HG03045 (cell line): ENCODE results near the gene KRTAP10-2.

Source experiments
- ATAC-seq: cut with Tn5 transposase; IDR thresholded peaks from one replicate; pipeline ENCODE4 v1.9.1; 2021; ENCODE audit warnings: mild to moderate bottlenecking, moderate library complexity; ENCODE audit not compliant: unreplicated experiment

KRTAP10-2 gene

DNA sequence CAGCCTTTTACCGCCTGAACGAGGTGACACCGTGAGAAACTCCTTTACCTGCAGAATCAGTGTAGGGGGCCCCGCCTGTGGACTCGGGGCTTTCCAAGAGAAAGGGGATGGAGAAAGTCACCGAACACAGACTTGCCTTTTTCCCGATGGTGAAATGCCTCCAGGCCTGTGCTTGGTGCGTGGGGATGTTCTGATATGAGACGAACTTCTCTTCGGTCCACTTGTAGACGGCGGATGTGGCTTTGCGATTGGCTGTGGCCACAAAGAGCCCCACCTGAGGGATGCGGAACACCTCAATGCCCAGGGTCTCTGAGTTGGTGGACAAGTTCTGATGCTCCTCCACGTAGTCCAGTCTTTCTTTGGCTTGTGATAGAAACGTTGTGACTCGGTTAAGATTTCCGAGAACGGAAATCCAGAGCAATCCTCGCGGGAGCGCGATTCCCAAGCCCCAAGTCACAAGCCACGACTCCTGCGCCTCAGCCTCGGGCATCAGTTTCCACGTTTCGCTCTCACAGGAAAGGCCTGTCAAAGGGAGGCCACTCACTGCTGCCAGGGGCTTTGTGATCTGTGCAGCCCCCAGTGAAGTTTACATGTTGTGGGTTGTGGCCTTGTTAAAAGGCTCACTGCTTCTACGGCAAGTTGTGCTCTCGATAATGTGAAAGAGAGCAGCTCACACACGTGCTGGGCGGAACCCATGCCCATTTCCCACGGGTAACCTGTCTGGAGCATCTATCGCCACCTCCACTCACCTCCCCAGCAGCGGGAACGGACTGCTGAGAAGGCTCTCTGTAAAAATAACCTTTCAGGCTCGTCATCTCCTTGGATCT is 23.9 kb downstream of the KRTAP10-2 start:
- no peak for ATAC-seq

DNA sequence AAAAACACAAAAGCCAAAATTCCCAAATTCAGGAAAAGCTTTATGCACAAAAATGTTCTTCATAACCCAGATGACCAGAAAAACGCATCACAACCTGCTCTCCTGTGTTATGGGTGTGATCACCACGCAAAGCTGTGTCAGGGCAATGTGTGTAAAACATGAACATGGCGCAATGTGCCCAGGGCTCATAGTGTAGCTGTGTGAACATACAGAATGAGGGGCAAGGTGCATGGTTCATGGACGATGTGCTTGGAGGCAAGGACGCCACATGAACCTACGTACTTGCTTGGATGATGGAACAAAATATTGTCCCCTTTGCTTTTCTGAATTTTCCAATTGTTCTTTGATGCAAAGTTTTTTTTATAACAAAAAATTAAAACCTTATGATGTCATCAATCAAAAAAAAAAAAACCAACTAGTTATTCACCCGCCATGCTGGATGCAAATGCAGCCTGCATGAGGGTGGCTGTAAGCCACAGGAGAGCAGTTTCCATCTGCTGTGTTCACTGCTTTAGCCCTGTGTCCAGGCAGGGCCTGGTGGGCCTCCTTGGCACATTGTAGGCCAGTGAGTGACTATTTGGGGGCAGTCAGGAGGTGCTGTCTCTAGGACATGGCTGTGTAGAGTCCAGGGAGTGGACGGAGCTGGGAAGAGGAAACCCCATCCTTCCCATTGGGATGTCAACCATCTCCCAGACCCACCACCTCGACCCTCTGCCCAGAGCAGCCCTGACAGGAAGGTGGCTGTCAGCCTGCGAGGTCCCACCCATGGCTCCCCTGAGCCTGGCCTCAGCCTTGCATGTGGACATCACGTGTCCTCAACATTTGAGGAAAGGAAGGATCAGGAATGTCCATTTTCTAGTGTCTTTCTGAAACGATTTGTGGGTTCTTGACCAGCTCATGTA is 25.0 kb downstream of the KRTAP10-2 start:
- no peak for ATAC-seq

DNA sequence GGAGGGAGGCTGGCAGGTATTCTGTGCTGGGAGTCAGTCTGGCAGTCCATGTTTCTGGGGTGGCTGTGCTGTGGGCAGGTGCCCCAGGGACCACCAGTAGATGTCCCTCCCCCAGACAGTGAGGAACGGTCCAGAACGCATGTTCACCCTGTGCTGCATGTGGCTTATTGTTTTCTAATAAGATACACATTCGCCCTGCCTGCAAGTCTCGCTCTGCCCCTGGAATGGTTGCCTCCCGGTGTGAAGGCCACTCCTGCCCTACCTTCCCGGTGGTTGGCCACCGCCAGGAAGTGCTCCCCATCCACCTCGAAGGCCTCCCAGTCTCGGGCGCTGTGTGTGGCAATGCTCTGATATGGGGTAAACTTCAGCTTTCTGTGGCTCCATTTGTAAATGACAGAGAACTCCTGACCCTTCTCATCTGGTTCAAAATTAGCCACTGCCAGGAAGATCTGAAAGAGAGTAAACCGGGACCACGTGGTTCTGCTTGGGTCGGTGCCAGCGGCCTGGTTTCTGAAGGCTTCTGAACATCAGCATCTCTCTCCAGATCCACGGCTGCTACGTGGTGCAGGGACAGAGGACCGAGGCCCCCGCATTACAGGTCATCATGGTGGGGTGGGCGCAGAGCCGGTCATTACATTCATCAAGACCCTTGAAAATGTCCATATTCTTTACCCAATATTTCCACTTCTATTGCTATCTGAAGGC is 25.8 kb downstream of the KRTAP10-2 start:
- ATAC-seq, result no peak

DNA sequence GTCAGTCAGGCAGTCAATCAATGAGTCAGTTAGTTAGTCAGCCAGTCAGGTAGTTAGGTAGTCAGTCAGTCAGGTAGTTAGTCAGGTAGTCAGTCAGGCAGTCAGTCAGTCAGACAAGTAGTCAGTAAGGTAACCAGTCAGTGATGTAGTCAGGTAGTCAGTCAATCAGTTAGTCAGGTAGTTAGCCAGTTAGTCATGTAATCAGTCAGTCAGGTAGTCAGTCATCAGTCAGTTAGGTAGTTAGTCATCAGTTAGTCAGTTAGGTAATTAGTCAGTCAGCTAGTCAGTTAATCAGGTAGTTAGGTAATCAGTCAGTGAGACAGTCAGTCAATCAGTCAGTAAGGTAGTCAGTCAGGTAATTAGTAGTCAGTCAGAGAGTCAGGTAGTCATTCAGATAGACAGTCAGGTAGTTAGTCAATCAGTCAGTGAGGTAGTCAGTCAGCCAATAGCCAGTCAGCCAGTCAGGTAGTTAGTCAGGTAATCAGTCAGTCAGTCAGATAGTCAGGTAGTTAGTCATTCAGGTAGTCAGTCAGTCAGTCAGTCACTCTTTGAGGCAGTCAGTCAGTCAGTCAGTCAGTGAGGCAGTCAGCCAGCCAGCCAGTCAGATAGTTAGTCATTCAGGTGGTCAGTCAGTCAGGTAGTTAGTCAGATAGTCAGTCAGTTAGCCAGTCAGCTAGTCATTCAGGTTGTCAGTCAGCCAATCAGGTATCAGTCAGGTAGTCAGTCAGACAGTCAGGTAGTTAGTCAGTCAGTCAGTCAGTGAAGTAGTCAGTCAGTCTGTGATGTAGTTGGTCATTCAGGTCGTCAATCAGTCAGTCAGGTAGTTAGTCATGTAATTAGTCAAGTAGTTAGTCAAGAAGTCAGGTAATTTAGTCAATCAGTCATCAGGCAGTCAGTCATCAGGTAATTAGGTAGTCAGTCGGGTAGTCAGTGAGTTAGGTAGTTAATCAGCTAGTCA is 26.6 kb downstream of the KRTAP10-2 start:
- ATAC-seq, result no peak

DNA sequence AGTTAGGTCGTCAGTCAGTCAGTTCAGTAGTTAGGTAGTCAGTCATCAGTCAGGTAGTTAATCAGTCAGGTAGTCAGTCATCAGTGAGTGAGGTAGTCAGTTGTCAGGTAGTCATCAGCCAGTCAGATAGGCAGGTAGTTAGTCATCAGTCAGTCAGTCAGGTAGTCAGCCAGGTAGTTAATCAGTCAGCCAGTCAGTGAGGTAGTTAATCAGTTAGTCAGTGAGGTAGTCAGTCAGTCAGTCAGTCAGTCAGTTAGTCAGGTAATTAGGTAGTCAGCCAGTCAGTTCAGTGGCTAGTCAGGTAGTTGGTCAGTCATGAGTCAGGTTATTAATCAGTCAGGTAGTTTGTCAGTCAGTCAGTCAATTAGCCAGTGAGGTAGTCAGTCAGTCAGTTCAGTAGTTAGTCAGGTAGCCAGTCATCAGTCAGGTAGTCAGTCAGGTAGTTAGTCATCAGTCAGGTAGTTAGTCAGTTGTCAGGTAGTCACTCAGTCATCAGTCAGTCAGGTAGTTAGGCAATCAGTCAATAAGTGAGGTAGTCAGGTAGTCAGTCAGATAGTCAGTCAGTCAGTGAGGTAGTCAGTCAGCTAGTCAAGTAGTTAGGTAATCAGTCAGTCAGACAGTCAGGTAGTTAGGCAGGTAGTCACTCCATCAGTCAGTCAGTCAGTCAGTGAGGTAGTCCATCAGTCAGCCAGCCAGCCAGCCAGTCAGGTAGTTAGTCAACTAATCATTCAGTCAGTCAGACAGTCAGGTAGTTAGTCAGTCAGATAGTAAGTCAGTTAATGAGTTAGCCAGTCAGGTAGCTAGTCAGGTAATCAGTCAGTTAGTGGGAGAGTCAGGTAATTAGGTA is 27.5 kb downstream of the KRTAP10-2 start:
- no peak for ATAC-seq

DNA sequence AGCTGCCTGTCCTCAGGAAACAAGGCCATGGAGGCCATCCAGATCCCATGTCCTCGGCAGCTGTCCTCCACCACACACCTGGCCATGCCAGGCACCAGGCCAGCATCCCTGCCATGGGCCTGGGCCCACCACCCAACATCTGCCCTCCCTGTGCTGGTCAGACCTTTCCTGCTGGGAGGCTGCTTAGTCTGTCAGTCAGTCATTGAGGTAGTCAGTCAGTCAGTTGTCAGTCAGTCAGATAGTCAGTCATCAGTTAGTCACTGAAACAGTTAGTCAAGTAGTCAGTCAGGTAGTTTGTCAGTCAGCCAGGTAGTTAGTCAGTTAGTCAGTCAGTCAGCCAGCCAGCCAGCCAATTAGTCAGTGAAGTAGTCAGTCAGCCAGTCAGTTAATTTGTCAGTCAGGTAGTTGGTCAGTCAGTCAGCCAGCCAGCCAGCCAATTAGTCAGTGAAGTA is 28.5 kb downstream of the KRTAP10-2 start:
- no peak for ATAC-seq

DNA sequence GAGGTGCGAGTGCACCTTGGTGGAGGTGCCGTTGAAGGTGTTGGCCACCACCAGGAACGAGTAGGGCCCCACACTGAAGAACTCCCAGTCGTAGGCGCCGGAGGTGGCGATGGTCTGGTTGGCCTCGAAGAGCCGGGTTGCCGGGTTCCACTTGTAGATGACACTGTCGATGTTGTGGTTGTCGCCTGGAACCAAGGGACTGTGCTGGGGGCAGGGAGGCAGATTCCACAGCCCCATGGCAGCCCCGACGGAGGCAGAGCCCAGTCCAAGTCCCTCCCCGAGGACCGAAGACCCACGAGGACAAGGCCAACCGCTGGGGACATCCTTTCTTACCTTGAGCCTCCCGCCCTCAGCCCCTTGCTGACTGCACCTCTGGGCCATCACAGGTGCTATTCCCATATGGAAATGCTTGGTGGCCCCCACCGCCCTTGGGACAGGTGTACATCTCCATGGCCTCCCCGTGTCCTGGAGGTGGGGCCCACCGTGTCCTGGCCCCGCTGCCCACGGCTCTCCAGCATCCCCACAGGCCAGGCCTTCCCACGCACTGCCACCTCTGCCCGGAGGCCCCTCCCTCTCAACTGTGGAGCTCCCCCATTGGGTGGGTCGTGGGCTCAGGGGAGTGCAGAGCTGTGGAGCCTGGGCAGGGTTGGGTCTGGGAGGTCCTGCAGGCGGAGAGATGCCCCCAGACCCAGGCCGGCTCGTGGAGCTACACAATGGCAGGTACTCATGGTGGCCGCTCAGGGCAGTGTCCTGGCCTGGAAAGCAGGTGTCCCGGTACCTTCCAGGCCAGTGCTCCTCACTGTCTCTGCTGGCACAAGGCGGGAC is 29.2 kb downstream of the KRTAP10-2 start:
- no peak for ATAC-seq

DNA sequence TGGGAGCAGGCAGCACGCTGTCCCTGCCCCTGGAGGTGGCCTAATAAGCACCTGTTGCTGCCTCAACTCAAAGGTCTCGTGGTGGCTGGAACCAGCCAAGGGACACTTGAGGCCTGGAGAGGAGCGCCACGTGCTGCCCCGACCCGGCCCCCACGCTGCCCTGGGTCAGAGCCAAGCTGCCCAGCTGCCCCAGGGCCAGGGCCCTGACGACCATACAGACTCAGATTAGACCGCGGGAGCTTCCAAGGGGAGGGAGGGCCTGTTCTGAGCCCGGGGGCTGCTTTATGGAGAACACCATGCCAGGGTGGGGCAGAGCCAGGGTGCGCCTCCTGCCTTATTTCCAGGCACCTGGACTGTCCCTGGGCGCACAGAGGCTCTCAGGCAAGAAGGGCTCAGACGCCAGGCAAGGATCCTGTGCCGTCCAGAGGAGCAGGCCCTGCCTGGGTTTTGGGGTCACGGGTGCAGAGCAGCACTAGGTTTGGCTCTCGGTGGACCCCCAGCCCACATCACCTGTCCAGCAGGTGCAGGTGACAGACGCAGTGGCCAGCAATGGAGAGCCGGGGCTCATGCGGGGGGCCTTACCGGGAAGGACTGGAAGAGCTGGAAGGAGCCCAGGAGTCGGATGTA is 29.9 kb downstream of the KRTAP10-2 start:
- no peak for ATAC-seq

DNA sequence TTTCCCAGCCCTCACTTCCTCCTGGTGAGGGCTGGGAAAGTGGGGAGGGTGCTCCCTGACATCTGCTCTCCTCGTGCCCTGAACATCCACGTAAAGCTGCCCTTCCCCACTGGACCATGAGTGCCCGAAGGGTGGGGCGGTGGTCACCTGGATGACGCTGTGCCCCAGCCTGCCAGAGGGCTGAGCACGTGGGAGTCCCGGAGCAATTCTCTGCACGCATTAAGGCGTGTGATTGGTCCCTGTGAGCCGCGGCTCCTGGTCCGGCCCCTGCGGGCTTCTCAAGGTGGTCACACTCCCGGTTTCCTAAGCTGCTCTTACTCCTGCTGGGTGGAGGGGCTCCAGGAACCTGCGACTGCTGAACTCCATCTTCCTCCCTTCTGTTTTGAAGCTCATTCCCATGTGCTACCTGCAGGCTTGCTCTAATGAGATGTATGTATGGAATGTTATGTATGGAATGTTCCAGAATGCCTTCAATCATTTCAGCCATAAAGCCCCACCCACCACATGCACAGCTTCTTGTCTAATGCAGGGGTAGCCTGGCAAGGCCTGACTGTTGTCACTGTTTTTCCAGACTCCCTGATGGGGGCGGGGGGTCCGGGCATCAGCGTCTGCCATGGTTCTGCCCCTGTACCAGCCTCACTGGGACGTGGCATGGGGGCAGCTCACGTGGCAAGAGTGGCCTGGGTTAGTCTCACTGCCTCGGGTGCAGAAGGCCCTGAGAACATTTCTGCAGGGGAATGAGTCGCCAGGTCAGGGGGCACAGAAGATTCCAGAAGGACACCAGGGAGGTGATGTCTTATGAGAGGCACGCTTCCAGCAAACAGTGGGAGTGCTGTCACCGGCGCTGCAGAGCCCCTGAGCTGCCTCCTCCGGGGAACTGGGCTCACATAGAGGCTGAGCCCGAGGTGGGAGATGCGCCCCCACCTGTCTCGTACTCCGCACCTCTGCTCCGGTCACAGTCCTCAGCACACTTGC is 30.7 kb downstream of the KRTAP10-2 start:
- no peak for ATAC-seq

DNA sequence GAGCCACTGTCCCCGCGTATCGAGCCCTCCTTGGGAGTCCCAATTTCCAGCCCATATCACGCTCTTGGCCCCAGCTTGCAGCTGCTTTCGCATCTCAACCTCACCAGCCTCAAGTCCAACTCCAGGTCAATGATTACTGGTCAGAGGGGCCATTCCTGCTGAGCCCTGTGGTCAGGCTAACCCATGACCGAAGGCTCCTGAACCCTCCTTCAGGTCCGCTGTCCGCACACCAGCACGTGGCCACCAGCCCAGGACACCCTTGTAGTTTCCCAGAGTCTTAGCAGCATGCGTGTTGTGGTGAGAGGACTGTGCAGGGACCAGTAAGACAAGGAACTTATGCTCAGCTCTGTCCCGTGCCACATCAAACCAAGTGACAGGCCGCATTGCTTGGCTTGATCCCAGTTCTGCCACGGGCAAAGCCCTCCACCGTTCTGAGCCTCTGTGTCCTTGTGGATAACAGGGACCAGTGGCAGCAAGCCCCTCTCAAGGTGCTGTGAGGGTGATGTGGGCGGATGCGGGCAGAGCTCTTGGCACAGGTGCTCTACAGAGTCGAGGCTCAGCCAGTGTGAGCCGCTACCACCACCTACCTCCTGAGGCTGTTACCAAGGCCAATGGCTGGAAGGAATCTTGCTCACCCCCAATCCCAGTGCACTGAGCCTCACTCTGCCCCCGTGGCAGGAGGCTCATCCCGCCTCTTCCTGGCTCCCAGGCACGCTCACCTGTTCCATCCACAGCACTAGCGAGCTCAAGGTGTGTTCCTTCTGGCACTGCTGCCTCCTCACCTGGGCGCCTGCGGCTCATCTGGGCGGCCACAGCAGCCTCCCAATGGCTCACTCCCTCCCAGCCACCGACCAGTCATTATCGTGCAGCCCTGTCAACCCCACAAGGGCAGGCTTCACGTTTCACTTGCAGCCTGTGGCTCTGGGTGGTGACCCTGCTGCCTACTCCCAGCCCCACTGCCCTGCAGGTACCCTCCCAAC is 31.7 kb downstream of the KRTAP10-2 start:
- ATAC-seq, result no peak

DNA sequence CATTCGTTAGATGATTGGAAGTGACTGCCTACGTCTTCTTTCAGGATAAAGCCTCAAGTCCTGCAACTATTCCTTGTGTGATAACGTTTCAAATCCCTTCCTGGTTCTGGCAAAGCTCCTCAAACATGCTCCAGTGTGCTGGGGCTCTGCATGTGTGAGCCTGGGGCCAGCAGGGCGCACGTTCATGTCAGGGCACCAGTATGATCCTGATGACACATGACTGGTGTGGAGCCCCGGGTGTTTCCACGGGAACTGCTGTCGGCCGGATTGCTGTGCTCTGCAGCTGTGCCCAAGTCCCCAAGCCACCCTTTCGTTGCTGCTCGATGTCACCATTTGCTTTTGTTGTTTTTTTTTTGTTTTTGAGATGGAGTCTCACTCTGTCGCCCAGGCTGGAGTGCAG is 32.6 kb downstream of the KRTAP10-2 start:
- ATAC-seq, result no peak

DNA sequence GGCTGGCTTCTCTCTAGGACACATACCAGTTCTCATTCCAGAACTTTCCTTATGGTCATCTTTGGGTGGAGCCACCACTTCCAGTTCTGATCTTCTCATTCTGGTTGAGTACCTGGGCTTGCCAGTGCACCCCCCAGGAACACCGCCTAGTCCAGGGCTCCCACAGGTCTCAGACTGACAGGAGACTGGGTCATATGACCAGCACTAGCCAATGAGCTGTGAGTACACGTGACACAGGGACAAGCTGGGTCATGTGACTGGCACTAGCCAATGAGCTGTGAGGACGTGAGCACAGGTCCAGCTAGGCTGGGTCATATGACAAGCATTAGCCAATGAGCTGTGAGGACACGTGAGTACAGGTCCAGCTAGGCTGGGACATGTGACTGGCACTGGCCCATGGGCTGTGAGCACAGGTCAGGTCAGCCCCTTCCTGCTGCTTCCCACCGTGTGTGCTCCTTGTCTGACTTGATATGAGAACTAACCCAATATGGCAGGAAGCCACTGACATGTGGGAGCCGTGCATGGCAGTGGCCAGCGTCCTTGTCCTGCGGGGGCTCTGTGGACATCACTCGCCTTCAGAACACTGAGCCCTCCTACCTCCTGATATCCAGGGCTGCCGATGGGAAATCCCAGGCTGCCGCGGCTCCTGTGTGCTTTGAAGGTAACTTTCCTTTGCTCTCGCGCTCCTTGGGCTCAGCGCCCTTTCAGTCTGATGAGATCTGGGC is 34.0 kb downstream of the KRTAP10-2 start:
- ATAC-seq, result no peak

DNA sequence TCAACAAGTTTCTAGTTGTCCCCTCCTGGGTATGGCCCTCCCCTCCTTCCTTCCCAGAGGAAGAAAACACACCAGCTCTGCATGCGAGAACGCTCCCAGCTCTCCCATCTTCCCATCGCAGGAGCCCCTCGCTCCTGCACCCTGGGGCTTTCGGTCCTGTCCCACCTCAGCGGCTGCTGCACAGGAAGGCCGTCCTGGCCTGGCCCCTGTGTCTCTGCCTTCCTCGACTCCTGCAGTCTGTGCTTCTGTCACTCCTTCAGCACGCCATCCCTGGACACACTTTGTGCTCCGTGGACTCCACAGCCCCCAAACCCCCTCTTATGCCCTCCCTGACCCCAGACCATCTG is 34.5 kb downstream of the KRTAP10-2 start:
- no peak for ATAC-seq

DNA sequence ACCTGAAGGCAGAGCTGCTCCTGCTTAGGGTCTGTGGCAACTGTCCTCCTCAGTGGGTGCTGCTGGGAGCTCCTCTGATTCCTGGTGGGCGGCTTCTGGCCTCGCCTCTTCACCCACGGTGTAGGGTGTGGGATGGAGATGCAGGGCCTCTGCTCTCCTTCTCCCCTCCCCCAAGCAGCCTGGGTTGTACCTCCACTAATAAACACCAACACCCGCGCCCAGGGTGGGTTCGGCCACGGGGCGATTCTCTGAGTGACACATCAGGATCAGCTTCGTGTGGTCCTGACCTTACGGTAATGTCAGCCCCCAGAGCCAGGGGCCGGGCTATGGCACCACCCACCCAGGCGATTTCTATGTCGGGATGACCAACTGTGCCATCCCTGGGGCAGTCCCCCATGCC is 35.0 kb downstream of the KRTAP10-2 start:
- no peak for ATAC-seq
